Neural progenitor cell (in vitro differentiated cells): ENCODE results near the gene KLHL3.

Experiments
- EZH2 ChIP-seq: fragments of 200-600 bp; sonication (generic); IDR thresholded peaks from 2 replicates; pipeline ENCODE4 v1.6.1; 2017; ENCODE audit warnings: antibody characterized with exemption, mild to moderate bottlenecking, moderate library complexity
- EZH2phosphoT487 ChIP-seq: fragments of 200-600 bp; sonication (generic); IDR thresholded peaks from 2 replicates; pipeline ENCODE4 v1.6.1; 2017; ENCODE audit warnings: antibody characterized with exemption
- TF ChIP-seq, protein P1 (sequence below): fragments of 200-600 bp; sonication (generic); IDR thresholded peaks from 2 replicates; pipeline ENCODE4 v1.5.1; 2017; ENCODE audit warnings: antibody characterized with exemption, mild to moderate bottlenecking

DNA sequence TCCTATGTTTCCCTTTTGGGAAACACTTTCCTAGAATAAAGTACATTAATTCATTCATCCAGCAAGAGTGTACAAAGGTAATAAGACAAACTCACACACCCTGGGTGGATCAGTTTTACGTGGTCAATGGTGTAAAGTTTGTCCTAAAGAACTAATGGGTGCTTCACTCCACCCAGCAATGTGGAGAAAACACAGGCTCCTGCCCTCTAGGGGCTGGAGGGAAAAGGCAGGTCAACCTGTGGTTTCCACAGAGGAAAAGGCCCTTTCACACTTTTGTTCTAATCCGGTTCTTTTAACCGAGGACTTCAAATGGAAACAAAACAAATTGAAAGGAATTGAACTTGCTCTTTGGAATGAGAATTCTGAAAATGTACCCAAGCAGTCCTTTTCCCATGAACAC, 155.9 kb downstream of the KLHL3 start:
- TF ChIP-seq, protein P1, sequence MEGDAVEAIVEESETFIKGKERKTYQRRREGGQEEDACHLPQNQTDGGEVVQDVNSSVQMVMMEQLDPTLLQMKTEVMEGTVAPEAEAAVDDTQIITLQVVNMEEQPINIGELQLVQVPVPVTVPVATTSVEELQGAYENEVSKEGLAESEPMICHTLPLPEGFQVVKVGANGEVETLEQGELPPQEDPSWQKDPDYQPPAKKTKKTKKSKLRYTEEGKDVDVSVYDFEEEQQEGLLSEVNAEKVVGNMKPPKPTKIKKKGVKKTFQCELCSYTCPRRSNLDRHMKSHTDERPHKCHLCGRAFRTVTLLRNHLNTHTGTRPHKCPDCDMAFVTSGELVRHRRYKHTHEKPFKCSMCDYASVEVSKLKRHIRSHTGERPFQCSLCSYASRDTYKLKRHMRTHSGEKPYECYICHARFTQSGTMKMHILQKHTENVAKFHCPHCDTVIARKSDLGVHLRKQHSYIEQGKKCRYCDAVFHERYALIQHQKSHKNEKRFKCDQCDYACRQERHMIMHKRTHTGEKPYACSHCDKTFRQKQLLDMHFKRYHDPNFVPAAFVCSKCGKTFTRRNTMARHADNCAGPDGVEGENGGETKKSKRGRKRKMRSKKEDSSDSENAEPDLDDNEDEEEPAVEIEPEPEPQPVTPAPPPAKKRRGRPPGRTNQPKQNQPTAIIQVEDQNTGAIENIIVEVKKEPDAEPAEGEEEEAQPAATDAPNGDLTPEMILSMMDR, result peak; percentile 50
- TF ChIP-seq EZH2, result no peak
- no peak for TF ChIP-seq EZH2phosphoT487
